Measurements from ENCODE around the gene ZNF778. TPM values are rescaled to one million over a fixed set of nuclear protein-coding genes. Genes with fewer than 3 reads are reported as not detected.

The ZNF778 gene
- 4.2 and 10.6 TPM in 2 replicates for total RNA-seq (2014; rRNA removed; shearing (Covaris generic))

DNA sequence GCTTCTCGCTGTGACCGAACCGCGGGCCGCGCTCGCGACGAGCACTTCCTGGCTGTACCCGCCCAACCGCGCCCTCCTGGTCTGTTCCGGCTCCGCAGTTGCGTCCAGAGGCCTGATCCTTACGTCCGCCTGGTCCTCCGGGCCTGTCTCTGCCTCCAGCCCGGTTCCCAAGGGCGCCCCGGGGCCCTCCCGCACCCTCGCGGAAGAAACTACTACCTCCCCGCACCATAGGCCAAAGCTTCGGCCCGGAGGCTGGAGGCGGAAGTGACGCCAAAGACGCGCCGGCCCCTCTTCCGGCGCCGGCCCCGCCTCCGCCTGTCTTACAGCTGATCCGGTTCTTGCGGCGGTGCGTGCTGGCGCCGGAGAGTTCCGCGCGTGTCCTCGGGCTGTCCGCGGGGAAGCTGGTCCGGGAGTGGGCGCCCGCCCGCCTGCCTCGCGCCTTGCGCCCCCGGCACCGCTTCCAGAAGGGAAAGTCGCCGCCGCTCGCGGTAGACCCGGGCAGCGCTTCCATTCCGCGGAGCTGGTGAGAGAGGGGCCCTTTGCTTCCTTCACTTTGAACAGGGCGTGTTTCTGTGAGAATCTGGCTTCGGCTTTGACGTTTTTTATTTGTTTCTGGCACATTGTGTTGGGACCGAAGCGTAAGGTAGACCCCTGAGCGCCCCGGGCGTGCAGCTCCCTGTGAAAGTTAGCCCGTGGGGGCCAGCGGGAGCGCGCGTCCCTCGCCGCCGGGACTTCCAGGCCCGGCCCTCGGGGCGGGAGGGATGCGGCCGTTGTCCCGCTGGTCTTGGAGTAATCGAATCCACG lies at the start of gene ZNF778:
ZNF778 (plus strand) TSS at position 316 of the 804 bp plus-strand sequence. CDS start 3,425 bp downstream, outside the sequence.
- DNase-seq (ENCODE audit: low spot score): peak; percentile 83

DNA sequence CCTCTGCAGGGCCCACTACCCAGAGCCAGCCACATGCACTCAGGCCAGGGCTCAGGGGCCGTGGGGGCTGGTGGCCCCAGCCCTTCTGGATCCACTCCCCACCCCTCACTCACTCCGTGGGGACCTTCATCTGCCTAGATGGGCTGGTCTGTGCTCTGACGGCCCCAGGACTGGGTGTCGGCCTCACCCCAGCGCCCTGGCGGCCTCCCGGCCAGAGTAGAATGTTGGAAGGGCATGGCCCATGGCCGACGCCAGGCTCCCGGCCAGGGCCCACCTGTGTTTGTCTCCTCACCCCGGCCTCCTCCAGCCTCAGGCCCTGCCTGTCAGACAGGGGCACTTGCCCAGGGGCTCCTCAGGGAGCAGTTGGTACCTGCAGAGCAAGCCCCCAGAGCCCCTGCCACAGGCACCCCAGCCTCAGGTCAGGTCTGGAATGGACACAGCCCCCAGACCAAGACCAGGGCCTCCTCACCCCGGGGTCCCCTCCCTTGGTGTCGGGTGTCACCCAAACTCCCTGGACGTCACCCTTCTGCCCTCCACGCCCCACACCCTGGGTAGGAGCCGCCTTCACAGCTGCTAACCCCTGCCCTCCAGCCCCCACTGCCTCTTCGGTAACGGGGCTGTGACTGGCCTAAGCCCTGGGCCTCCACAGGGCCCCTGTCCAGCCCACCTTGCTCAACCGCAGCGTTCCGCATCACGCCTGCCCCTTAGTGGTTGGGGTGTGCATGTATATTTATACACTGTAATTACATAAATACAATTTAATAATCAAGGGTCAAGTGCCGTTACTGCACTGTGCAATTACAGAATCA lies 48.9 kb upstream of the ZNF778 start:
- DNase-seq (ENCODE audit: low spot score): no peak

DNA sequence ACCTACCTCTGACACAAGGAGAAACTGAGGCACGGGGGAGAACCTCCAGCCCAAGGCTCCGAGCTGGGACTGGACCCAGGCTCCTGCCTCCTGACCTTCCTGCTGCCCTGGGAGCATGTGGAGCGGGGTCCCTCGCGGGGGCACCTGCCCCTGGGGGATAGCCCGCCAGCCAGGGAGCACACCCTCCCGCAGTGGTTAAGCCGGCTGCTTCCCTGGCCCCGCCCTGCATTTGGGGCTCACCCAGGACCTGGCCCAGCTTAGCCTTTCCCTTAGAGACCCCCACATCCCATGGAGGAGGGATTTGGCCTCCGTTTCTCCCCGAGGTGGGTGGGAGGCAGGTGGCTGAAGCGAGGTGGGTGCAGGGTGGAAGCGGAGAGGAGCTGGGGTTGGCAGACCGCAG lies 47.7 kb upstream of the ZNF778 start:
- DNase-seq (ENCODE audit: low spot score): no peak

DNA sequence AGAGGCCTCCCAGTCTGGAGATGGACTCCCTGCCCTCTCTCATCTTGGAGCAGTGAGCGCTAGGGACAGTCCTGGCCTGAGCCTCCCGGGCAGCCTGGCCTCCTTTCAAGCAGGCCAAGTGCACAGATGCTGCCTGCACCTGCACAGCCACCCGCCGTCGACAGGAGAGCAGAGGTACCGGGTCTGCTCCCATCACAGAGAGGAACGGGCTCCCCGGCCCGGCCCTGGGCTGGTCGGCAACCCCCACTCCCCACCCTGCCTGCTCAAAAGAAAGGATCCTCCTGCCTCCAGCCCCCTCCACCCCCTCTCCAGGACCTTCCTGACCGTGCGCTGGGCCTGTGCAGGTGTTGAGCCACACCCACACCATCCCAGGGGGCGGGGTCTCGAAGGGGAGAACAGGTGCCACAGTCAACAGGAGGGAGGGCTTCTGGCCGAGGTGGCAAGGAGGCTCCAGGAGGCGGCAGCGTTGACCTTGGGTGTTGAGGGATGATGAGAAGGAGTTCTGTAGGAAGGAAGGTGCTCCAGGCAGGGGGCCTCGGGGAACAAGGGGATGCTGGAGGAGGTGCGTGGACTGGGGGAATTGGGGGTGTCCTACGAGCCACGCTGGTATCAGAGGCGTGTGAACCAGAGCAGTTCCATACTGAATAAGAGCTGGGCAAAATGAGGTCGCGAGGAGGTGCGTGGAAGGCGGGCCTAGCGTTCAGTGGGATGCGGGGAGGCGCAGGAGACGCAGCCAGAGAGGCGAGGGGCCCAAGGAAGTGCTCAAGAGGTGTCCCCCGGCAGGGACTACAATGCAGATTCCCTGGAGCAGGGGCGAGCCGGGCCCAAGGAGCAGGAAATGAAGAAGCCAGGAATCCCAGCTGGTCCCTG lies 46.9 kb upstream of the ZNF778 start:
- peak; percentile 47 for DNase-seq (ENCODE audit: low spot score)

DNA sequence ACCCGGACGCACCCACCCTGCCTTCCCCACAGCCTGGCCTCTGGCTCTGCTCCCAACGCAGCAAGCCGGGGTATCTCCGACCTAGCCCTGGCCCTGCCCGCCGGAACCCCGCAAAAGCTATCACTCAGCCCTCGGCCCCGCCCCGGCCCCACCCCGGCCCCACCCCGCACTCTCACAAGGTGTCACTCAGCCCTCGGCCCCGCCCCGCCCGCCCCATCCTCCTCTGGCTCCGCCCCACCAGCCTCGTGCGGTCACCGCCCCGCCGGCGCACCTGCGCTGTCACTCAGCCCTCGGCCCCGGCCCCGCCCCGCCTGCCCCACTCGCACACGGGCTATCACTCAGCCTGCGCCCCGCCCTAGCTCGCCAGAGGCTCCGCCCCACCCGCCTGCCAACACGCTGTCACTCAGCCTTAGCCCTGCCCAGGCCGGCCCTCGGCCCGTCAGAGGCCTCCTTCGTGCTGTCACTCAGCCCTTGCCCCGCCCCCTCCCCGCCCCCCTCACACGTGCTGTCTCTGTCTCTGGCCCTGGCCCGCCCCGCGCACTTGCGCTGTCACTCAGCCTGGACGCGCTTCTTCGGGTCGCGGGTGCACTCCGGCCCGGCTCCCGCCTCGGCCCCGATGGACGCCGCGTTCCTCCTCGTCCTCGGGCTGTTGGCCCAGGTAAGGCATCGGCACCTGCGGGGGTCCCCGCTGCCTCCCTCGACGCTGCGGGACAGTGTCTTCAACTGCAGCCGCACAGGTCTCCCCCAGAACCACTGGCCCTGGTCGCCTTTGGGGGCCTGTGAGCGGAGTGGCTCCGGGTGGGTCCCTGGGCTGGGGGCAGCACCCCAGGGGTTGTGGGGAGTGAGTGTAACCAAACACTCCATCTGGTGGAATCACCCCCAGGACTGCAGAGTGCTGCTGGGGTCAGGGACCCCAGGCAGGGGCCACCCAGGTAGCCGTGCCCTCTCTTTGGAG lies 46.0 kb upstream of the ZNF778 start, which contains the start of gene CDH15:
CDH15 (plus strand) TSS at position 533 of the 955 bp plus-strand sequence; CDS start at position 617, 84 bp downstream.
- DNase-seq (ENCODE audit: low spot score): peak; percentile 96

DNA sequence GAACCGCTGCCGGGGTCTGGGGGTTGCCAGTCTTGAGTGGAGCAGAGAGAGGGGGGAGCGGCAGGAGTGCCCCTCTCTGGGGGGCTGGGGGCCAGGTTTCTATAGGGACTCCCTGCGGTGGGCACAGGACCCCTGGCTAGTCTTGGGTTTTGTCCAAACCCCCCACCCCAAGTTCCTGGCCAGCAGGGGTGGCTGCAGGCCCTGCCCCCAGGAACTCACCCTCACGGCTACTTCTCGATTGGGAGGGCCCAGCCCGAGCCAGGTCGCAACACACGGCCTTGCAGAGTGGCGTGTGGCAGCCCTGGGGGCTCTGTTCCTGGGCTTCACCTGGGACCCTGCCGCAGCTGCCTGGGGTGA lies 45.4 kb upstream of the ZNF778 start:
- no peak for DNase-seq (ENCODE audit: low spot score)

DNA sequence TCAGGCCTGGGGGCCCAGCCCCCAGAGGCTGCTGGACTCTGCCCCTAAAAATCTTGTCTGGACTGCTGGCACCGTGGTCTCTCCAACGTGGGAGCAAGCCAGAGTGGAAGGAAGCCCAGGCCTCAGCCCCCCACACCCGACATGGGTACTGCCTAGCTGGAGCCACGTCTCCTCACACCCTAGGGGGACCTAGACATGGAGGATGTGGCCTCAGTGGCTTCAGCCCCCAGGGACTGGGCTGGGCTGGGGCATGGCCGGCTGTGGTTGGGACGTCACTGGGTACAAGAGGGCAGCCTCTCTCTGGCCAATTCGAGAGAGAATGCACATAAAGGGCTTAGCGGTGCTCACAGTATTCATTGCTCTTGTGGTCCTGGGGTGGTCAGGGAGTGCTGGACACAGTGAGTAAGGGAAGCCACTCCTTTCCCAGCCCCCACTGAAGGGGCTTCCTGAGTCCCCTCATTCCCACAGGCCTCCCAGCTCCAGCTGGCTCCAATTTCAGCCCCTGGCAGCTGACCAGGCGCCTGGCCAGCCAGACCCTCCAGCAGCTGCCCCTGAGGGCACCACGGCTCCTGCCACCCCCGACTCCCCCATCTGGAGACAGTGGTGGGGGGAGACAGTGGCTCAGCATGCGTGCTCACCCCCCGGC lies 44.9 kb upstream of the ZNF778 start:
- no peak for DNase-seq (ENCODE audit: low spot score)

DNA sequence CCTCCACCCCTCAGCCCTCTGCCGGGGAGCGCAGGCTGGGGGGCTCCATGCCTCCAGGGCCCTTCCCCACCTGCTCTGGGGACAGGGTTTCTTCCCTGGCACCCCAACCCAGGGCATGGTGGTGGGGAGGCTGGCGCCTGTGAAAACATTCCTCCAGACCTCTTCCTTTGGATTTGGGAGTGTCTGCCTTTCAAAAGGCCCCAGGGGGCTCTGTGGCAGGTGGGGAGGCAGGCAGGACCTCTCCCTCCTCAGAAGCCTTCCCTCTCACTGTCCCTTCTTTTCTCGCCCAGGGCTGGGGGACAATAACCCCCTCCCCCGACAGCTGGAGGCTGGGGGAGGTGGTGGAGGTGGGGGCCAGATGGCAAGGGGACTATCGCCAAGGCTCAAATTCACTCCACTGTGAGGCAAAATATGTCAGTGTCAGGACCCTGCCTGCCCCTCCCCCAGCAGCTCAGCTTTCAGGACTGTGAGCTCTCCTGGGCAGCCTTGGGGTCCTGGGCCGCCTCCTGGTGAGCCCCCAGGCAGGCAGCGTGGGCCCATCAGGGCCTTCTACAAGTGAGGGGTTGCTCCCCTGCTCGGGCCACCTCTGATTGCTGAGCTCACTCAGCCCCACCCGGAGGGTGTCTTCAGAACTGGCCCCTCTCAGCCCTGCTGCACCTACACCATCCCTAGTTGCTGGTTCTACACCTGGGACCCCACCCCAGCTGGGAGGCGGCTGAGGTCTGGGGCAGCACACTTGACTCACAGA lies 44.2 kb upstream of the ZNF778 start:
- no peak for DNase-seq (ENCODE audit: low spot score)

DNA sequence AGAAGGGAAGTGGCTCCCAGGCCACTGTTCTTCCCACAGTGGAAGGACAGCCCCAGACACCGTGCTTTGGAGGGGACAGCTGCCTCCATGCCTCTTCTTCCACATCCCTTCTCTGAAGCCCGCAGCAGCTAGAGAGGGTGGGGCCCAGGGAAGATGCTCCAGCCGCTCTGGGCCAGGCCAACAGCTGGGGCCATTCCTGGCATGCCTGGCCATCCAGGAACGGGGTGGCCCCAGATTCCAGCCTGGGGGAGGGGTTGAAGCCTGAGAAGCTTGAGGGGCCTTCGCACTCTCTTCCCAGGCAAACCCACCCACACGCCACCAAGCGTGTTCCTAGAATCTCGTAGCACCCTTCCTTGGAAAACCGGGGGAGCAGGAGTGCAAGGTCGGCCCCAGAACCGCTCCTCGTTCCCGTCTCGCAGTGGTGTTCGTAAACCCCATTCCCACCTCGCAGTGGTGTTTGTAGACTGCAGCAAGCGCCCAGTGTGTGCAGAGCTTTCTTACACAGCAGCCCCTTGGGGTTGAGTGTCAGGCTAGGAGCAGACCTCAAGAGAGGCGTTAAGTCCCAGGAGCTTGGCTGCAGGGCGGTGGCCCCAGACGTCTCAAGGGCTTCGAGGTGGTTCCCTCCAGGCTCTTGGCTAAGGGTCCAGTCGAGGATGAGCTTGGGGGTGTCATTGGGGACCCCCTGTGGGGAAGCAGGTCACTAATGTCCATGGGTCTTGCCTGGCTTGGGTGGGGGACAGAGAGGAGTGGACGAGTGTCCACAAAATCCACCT lies 43.3 kb upstream of the ZNF778 start:
- no peak for DNase-seq (ENCODE audit: low spot score)

DNA sequence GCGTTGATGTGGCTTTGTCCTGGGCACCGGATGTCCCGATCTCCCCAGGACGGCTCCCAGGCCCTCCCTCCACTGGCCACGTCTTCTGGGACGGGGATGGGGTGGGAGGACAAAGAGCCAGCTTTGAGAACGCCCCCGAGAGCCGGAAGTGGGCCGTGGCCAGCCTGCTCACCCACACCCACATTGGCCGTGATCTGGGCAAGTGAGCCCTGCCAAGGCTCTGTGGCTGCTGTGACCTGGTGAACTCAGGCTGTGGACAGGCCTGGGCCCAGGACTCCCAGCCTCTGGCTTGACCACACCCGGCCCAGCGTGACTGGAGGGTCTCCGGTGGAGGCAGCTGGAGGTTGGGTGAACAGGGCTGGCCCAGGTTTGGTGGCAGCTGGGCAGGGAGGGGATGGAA lies 42.6 kb upstream of the ZNF778 start:
- no peak for DNase-seq (ENCODE audit: low spot score)

DNA sequence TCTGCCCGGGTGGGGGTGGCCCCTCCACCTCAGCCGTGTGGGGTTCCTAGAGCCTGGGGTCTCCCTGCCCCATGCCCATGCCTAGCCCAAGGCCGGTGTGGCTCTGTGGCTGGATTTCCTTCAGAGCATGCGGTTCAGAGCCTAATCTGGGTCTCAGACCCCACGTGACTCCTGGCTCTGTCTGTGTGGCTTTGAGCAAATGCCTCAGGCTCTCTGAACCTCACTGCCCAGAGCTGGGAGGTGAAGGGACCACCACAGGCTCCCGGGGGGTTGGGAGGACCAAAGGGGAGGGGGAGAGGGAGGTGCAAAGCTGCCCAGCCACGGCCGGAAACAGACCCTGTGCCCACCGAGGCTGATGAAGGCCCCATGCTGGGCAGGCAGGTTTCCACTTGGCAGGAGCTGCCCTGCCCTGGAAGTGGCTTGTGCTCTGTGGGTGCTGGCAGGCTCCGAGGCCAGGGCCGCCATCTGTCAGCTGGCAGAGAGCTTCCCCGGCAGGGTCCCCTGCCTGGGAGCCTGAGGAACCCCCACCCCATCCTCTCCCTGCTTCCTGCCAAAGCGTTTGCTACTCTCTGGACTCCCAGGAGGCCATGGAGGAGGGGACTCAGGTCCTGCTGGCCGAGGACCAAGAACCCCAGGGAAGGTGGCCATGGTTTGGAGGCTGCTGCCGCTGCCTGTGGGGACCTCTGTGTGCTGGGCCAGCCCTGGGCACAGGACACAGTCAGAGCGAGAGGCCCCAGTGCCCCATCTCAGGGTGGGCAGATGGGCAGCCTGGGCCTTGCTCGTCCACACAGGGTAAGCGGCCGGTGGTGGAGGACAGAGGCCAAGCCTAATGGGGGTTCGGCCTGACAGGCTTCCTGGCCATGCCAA lies 42.0 kb upstream of the ZNF778 start:
- no peak for DNase-seq (ENCODE audit: low spot score)

DNA sequence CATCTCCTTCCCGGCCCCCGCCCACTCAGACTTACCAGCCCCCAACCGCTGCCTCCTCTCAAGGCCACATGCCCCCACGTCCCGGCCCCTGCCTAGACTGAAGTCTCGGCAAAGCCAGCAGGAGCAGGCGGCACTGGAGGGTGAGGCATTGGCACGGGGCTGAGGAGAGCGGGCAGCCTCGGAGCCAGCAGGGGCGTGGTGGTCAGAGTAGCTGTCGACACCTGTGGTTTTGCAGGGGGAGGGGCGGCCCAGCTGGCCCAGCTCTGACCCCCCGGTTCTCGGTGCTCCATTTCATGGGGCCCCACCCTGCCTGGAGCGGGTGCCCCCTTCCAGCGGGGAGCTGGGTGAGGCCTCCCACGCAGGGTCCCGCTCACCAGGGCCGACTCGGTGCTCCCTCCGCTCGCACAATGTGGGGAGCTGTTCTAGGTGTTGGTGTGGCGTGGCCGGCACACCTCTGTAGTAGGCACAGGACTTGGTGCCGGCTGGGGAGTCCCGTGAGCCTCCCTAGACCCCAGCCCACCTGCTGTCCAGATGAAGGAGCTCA lies 41.3 kb upstream of the ZNF778 start:
- DNase-seq (ENCODE audit: low spot score): no peak

DNA sequence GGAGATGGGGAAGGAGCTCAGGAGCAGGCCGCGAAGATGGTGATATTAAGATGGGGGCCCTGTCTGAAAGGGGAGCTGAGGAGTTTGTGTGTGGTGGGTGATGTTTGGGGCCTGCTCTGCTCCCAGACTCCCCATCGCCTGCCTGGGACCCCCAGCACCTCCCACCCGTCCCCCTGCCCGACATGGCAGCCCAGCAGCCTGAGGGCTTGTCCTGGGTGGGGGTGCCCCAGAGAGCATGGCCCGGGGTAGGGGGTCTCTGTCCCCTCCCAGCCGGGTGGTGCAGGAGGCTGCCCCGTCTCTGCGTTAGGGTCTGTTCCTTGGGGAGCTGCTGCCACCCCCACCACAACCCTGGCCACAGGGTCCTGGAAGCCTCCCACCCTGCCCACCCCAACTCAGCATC lies 40.8 kb upstream of the ZNF778 start:
- DNase-seq (ENCODE audit: low spot score): no peak

DNA sequence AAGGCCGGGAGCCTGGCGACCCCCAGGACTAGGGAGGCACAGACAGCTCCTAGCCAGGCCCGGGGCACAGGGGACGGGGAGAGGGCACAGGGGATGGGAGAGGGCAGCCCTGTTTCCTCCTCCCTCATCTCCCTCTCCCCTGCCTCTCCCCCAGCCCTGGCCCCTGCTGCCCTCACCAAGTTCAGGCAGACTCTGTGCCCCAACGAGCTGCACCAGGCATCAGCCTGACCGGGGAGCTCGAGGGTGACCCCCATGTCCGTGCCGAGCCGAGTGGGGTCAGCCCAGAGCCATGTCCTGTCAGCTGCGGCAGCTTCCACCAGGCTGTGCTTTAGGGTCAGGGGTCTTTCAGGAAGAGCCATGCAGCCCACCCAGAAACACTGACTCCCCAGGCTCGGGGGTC lies 40.0 kb upstream of the ZNF778 start:
- no peak for DNase-seq (ENCODE audit: low spot score)

DNA sequence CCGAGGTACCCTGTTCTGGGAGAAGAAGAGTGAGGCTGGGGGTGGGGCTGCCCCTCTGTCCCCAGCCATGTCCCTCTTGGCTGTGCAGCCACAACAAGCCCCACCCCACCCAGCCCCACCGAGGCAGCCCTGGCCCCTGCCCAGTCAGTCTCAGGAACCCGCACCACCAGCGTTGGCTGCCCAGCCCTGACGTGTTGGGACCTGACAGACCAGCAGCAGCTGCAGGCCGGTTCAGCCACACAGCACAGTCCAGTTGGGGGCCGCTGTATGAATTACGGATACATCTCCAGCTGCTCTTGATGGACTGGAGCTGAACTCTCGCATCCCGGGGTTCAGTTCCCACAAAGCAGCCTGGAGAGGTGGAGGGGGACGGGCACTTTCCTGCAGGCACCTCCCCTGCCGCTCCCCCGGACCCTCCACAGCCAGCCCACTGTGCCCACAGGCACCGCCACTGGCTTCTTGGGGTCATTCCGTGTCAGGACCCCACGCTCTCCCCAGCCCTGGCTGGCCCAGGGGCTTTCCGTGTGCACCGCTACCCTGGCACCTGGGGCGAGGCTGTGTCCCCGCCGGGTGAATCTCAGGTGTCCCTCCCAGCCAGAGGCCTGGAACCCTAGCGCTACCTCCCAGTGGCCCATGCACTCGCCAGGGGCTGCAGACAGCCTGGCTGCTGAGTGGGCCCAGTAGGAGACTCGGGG lies 38.9 kb upstream of the ZNF778 start:
- DNase-seq (ENCODE audit: low spot score): no peak

DNA sequence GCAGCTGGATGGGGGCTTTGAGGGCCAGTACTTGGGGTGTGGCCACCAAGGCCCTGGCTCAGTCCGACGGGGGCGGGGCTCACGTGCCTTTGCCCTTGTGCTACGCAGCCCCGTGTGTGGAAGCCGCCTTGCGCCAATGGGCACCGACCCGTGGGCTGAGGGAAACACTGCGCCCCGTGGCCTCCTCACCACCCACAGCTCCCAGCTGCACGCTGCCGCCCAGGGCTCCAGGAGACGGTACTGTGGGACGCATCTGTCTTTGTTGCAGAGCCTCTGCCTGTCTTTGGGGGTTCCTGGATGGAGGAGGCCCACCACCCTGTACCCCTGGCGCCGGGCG lies 38.4 kb upstream of the ZNF778 start:
- DNase-seq (ENCODE audit: low spot score): no peak

All from HT-29 (cell line).